ENCODE measurements around the gene KCNMB2.

DNA sequence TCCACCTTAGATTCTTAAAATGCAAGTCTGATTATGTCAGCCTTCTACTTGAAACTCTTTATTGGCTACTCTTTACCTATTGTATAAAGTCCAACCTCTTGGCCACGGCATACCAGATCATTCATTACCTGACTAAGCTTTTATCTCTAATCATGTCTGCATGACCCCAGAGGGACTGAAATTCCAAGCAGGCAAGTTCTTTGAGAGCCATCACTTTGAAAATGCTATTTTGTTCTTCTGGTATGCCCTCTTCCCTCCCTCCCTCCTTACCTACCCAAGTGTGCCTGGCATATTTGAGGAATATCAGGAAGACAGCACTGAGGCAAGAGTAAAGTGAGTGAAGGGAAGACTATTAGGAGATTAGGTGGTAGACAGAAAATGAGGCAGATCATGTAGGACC is 57.5 kb downstream of the KCNMB2 start:
- TF ChIP-seq YY1 (IDR thresholded peaks at IDR 0.05; ENCODE audit: insufficient read depth, insufficient read length) (no peak), ZNF274 (IDR thresholded peaks at IDR 0.05; ENCODE audit: low read depth, low read length) (no peak)

Measured in NT2/D1 (cell line).